Sciatic nerve (tissue), 2 donors: ENCODE data around the gene MOGAT1. TPM values are rescaled to one million over a fixed set of nuclear protein-coding genes. Genes with fewer than 3 reads are reported as not detected.
A peak's percentile ranks its signal among the peaks of the same experiment; 100 is the strongest.
"Not testable (repeated sequence)": the region's sequence is repeated elsewhere in the genome, so short reads cannot be mapped to it uniquely, and the experiment has no call there.

Source experiments
- ATAC-seq: fragments of 200-7000 bp; cut with Tn5 transposase; one replicate; pipeline ENCODE4 v1.9.1; 2020; ENCODE audit warnings: mild to moderate bottlenecking, moderate library complexity
- DNase-seq: peaks from one replicate; pipeline ENCODE4 v3.0.0-alpha.2; 2020; ENCODE audit warnings: low spot score
- intact Hi-C: fragments of 100-400 bp; cut with DNase I; formaldehyde crosslinking; loops from one replicate; pipeline ENCODE4 v1.14.2; 2022
- total RNA-seq: library from RNA; stranded (reverse); fragmentation: NEBNext Ultra II Directional; extraction: Animal tissue kit (Norgen Biotek cat#: 25700); gene quantifications from one replicate; pipeline ENCODE4 v1.2.1, GENCODE V29; 2021
- donor health status: DM: no; HTN: no; CAD: no.
- donor health status: DM: no; HTN: no; CAD: no.

Gene MOGAT1
- total RNA-seq, 1 donor from 2014 or later: 0.45 TPM

DNA sequence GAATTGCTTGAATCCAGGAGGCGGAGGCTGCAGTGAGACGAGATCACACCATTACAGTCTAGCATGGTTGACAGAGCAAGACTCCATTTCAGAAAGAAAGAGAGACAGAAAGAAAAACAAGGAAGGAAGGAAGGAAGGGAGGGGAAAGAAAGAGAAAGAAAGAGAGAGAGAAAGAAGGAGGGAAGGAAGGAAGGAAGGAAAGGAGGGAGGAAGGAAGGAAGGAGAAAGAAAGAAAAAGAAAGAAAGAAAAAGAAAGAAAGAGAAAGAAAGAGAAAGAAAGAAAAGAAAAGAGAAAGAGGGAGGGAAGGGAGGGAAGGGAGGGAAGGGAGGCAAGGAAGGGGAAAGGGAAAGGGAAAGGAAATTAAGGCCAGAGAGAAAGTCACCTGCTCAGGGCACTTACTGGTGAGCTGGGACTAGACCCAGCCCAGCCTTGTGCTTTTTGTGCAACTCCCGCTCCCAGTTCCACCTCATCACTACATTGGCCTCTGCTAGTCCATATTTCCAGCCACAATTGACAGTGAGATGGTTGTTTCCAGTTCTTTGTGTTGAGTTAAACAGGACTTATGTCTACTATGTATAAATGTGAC, 35.7 kb downstream of the MOGAT1 start:
- no peak for DNase-seq
- ATAC-seq: no peak
- intact Hi-C loops: no loop called here

GRCh38 chr2:222707689-222708273, 36.3 kb downstream of the MOGAT1 start:
- ATAC-seq (no peak), DNase-seq (no peak)
- intact Hi-C loops: no loop called here

- intact Hi-C loops: no loop called here
These were observed 36.8 kb downstream of the MOGAT1 start for GRCh38 chr2:222708274-222708710.

GRCh38 chr2:222709191-222709891, 37.9 kb downstream of the MOGAT1 start:
- intact Hi-C loops: loop anchor here (1.0 kb wide), 1 partner anchor 27 kb away; no protein-coding TSS in a partner anchor

More at GRCh38 chr2:222708274-222708710, 36.8 kb downstream of the MOGAT1 start:
- DNase-seq (peak; percentile 92), ATAC-seq (peak; percentile 63)

DNA sequence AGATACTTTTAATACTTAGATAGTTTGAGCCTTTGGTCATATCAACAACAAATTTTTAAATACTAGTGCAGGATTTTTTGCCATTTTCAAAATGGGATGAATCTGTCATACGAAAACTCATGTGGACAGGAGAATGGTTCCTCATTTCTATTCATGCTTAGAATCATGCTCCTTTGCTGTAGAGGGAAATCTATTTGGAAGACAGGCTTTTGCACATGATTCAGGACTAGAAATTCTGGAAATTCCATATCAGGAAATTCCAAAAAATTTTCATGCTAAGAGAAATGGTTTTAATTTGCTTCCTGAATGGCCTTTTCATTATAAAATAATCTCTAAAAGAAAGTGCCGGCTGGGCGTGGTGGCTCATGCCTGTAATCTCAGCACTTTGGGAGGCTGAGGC, 39.3 kb downstream of the MOGAT1 start:
- intact Hi-C loops: loop anchor here (5.0 kb wide), 1 partner anchor 152 kb away; the partner anchor contains the start of gene ACSL3

More at GRCh38 chr2:222709191-222709891, 37.9 kb downstream of the MOGAT1 start:
- ATAC-seq (peak; percentile 96), DNase-seq (peak; percentile 73)

DNA sequence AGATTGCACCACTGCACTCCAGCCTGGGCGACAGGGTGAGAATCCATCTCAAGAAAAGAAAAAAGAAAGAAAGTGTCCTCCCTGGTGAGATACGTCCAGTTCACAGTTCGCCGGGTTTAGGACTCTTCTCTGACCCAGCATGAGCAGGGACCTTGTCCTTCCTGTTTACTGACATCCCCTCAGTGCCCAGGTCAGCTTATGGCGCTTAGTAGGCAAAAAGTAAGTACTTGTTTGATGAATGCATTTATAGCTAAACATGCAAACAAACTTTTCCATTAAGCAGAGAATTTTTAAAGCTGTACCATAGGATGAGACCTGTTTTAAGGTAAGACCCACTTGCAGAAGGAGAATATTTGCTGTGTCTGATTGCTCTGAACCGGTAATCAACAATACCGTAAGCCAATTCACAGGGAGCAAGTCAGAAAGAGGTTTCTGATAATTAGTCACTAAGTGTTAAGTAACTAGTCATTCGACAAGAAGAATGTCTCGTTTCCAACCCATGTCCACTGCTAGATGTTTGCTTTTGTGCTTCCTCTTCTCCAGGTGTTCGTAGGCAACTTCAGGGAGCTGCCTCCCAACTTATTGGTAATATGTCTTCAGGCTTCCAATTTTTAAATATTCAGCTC, 40.0 kb downstream of the MOGAT1 start:
- intact Hi-C loops: loop anchor here (5.0 kb wide), 1 partner anchor 151 kb away; the partner anchor contains the start of gene ACSL3
- ATAC-seq (no peak), DNase-seq (no peak)

More for the DNA sequence above, 39.3 kb downstream of the MOGAT1 start:
- ATAC-seq: no peak
- DNase-seq: no peak

GRCh38 chr2:222713002-222713401, 41.5 kb downstream of the MOGAT1 start:
- DNase-seq (no peak), ATAC-seq (no peak)
- intact Hi-C loops: loop anchor here (5.0 kb wide), 1 partner anchor 149 kb away; the partner anchor contains the start of gene ACSL3

- DNase-seq (no peak), ATAC-seq (peak; percentile 93)
- intact Hi-C loops: loop anchor here (5.0 kb wide), 1 partner anchor 148 kb away; the partner anchor contains the start of gene ACSL3
These were observed 43.1 kb downstream of the MOGAT1 start for GRCh38 chr2:222714361-222715241.

DNA sequence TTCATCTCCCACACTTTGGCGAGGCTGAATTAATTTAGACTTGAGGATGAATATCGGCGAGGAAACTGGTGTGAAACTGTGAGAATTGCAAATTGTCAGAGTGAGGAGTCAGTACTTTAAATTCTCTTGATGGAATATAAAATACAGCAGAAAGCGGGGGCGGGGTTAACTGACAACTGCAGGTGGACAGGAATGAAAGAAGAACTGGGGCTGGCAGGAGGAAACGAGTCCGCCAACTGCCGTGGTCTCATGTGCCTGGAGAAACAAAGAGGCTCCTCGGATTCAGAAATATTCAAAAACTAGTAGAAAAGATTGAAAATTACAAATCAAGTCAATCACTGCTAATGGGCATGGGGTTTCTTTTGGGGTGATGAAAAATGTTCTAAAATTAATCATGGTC, 44.3 kb downstream of the MOGAT1 start:
- ATAC-seq: no peak
- DNase-seq: no peak
- intact Hi-C loops: no loop called here

DNA sequence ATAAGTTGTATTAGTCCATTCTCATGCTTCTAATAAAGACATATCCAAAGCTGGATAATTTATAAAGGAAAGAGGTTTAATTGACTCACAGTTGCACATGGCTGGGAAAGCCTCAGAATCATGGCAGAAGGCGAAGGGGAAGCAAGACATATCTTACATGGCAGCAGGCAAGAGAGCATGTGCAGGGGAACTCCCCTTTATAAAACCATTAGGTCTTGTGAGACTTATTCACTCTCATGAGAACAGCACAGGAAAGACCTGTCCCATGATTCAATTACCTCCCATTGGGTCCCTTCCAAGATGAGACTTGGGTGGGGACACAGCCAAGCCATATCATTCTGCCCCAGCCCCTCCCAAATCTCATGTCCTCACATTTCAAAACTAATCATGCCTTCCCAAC, 48.3 kb downstream of the MOGAT1 start:
- ATAC-seq, DNase-seq, intact Hi-C loops: not testable (repeated sequence)

- DNase-seq, intact Hi-C loops, ATAC-seq: not testable (repeated sequence)
These were observed 50.1 kb downstream of the MOGAT1 start for GRCh38 chr2:222721597-222721996.

DNA sequence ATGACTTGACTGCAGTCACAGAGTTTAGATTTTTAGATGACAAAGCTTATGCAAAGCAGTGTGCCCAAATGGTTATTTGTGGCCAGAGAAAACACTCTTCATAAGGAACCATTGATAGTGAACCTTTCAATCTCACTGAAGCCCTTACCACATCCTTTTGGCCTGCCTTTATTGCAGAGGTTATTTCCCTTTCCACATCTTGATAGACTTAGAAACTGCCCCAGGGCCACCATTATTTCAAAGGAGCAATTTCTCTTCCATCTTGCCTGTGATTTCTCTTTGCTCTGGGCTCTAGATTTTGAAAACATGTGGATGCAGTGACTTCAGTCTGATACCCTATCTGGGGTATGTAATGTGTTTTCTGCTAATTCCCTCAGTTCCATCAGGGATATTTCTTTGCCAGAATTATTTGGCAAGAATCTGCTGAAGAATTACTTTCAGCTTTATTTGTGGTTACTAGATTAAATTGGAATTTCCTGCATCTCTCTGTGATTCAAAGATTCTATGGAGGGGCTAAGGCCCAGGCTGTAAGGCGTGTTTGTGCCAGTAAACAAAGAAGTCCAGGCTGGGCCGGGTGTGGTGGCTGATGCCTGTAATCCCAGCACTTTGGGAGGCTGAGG, 51.0 kb downstream of the MOGAT1 start:
- DNase-seq (no peak), ATAC-seq (peak; percentile 39)
- intact Hi-C loops: no loop called here

DNA sequence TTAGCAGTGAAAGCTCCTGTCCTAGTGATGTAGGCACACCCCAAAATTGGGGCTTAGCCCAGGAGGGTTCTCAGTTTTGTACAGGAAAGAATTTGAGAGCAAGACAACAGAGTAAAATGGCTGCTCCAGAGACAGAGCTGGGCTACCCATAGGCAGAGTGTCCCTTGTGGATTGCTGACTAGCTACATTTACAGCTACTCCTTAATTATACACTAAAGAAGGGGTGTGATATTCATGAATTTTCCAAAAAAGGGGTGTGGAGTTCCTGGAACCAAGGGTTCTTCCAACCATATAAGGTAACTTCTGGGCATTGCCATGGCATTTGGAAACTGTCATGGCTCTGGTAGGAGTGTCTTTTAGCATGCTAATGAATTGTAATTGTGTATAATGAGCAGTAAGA, 52.8 kb downstream of the MOGAT1 start:
- intact Hi-C loops: no loop called here
- no peak for DNase-seq
- no peak for ATAC-seq

- ATAC-seq: no peak
- intact Hi-C loops: no loop called here
- DNase-seq: no peak
These were observed 57.2 kb downstream of the MOGAT1 start for GRCh38 chr2:222728621-222729020.

DNA sequence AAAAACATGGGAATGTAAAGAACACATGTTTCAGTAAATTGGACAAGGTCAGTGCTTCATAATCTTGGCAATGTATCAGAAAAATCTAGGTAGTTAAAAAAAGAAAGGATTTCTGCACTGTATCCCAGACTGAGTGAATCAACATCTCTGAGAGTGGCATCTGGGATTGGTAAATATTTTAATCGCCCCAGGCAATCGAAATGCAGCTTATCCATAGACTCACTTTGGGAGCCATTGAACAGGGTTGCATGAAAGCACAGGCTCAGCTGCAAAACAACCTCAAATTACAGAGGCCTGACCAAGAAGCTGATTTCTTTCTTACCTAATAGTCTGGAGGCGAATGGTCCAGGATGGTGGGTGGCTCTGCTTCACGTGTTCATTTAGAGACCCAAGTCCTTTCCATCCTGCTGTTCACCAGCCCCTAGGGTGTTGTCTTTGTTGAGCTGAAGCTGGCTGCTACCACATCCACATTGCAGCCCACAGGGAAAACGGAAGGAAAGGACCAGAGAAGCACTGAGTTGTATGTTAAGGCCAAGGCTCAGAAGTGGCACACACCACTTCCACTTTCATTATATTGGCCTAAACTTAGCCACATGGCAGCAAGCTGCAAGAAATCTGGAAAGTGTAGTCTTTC, 59.0 kb downstream of the MOGAT1 start:
- intact Hi-C loops: no loop called here
- peak; percentile 41 for ATAC-seq
- DNase-seq: no peak

GRCh38 chr2:222731201-222731621, 59.8 kb downstream of the MOGAT1 start:
- DNase-seq (no peak), ATAC-seq (no peak)
- intact Hi-C loops: no loop called here

DNA sequence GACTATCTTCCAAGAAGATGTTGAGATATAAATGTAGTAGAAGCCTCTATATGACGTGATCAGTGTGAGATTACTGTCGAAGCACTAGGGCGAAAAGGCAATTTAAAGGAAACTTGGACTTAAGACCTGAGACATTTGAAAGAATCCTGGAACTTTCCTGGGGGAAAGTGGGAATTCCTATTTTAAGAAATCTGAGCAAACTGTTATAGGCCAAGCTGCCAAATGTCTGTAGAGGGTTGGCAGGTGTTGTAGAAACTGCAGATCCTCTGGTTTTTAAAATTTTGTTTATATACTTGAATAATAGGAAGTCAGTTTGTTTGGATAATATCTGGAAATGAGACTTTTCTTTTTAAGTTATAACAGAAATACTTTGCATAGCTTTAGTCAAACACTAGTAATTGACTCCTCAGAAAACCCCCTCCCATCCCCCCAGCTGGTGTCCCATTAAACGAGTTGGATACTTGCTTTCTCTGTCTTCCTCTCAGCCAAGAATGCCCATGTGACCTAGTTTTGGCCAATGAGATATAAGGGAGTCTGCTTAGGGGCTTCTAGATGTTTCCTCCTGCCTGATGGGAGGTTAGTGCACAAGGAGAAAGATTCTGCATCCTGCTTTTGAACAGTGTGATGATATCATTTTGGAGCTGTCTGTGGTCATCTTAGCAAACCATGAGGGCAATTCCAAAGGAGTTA, 61.2 kb downstream of the MOGAT1 start:
- DNase-seq: no peak
- ATAC-seq: no peak
- intact Hi-C loops: no loop called here
